GM12878 (cell line): ENCODE data around the gene RAPSN. TPM values are rescaled to one million over a fixed set of nuclear protein-coding genes. Genes with fewer than 3 reads are reported as not detected.

Experiments
- ATAC-seq: fragments of 200-7000 bp; cut with Tn5 transposase; 3 replicates; pipeline ENCODE4 v1.9.1; 2020; ENCODE audit warnings: mild to moderate bottlenecking, moderate library complexity
- BruUV-seq: library from RNA; stranded (reverse); fragments of 400-500 nt; replicated peaks from 2 replicates; lab custom pipeline; 2021; lab: Mats Ljungman, UMichigan
- CTCF ChIA-PET: fragments of 300-600 bp; sonication (Branson Sonifier 250); formaldehyde crosslinking; extraction: SDS; loops from one replicate; lab custom pipeline; 2021; ENCODE audit warnings: inconsistent platforms; lab: Yijun Ruan, JAX
- POLR2A ChIA-PET: fragments of 350-600 bp; formaldehyde crosslinking; extraction: SDS; loops from one replicate; lab custom pipeline; 2021; ENCODE audit warnings: inconsistent platforms; lab: Charles Lee
- RAD21 ChIA-PET: fragments of 300-600 bp; sonication (Branson Sonifier 250); formaldehyde crosslinking; loops from one replicate; lab custom pipeline; 2023; ENCODE audit warnings: antibody characterized with exemption; ENCODE audit not compliant: unreplicated experiment; lab: Charles Lee
- SMC1A ChIA-PET: fragments of 300-600 bp; sonication (Branson Sonifier 250); formaldehyde crosslinking; loops from one replicate; lab custom pipeline; 2023; ENCODE audit not compliant: unreplicated experiment, uncharacterized antibody; lab: Charles Lee
- DNase-seq: peaks from one replicate; pipeline ENCODE4 v3.0.0-alpha.2; 2011; ENCODE audit warnings: low read depth, low spot score
- FAIRE-seq: peaks from 3 replicates; lab custom pipeline; 2011; peaks lifted over from hg19 to GRCh38; lab: Jason Lieb, UNC
- H2AFZ ChIP-seq: 2 replicates; pipeline ENCODE4 v1.6.0; 2011; ENCODE audit warnings: low read depth, low read length, control low read depth; ENCODE audit not compliant: control insufficient read depth
- H3K27ac ChIP-seq: 2 replicates; pipeline ENCODE4 v1.5.1; 2011; ENCODE audit warnings: control low read depth; ENCODE audit not compliant: control insufficient read depth, insufficient read depth
- H3K27me3 ChIP-seq, 2 experiments: replicated peaks in 1 of 2; 2 replicates each; pipeline versions ENCODE4 v1.6.0 to v1.6.1; 2011; ENCODE audit warnings: low read length in 1 of 2; ENCODE audit not compliant: control insufficient read depth in 2 of 2, insufficient read depth in 2 of 2
- H3K36me3 ChIP-seq, 2 experiments: 2 replicates each; pipeline ENCODE4 v1.5.1; 2011; ENCODE audit warnings: low read length in 1 of 2; ENCODE audit not compliant: control insufficient read depth in 2 of 2, insufficient read depth in 2 of 2
- H3K4me1 ChIP-seq: 2 replicates; pipeline ENCODE4 v1.6.1; 2011; ENCODE audit warnings: mild to moderate bottlenecking, low read length, moderate library complexity, mixed read lengths; ENCODE audit not compliant: control insufficient read depth, insufficient read depth
- H3K4me2 ChIP-seq: 2 replicates; pipeline ENCODE4 v1.6.0; 2011; ENCODE audit warnings: control low read depth; ENCODE audit not compliant: control insufficient read depth, insufficient read depth
- H3K4me3 ChIP-seq: fragments of 200-600 bp; sonication (generic); 2 replicates; pipeline ENCODE4 v1.5.1; 2016
- H3K79me2 ChIP-seq: 2 replicates; pipeline ENCODE4 v1.6.0; 2011; ENCODE audit warnings: low read length; ENCODE audit not compliant: control insufficient read depth, insufficient read depth
- H3K9ac ChIP-seq: 2 replicates; pipeline ENCODE4 v1.8.0; 2011; ENCODE audit warnings: low read length, control low read depth, mixed read lengths; ENCODE audit not compliant: control insufficient read depth, insufficient read depth
- H3K9me3 ChIP-seq: replicated peaks from 3 replicates; pipeline ENCODE4 v1.5.1; 2011; ENCODE audit warnings: mild to moderate bottlenecking, low read length; ENCODE audit not compliant: control insufficient read depth, insufficient read depth
- H4K20me1 ChIP-seq: 2 replicates; pipeline ENCODE4 v1.6.0; 2011; ENCODE audit not compliant: control insufficient read depth, insufficient read depth
- NKRF ChIP-seq: fragments of 450-650 bp; conservative IDR thresholded peaks from 2 replicates; pipeline ENCODE4 v1.6.1; 2017; ENCODE audit warnings: mild to moderate bottlenecking, moderate library complexity
- WGBS: methylation state at CpG from one replicate; pipeline ENCODE4 v1.1.6; 2016; ENCODE audit warnings: low lambda C conversion rate; ENCODE audit not compliant: insufficient replicate concordance, insufficient coverage; ENCODE audit errors: missing lambda C conversion rate; 5-methylcytosine and 5-hydroxymethylcytosine counted together
- in situ Hi-C: fragments of 300-500 bp; cut with MboI; formaldehyde crosslinking; loops from 9 replicates; pipeline ENCODE4 v1.14.3; 2018; ENCODE audit warnings: mixed read lengths
- intact Hi-C: fragments of 100-400 bp; cut with micrococcal nuclease; formaldehyde crosslinking; loops from one replicate; pipeline ENCODE4 v1.14.2; 2022; ENCODE audit not compliant: unreplicated experiment
- polyA plus RNA-seq, 11 experiments: library from polyadenylated mRNA; depleted of rRNA in 4 of 11; unstranded in 6 of 11; stranded (reverse) in 5 of 11; fragments of >200 nt; fragmentation: Nextera tagmentation in 4 of 11; fragmentation: Illumina TruSeq in 1 of 11; extraction: Ambion mirVana in 4 of 11; extraction: Trizol in 1 of 11; gene quantifications; 1 replicate in 1 of 11; 2 replicates in 10 of 11; pipeline versions ENCODE4 v1.2.1 to v1.2.3, GENCODE V29; 2011 to 2016; ENCODE audit warnings: inconsistent platforms in 2 of 11, missing spikeins in 2 of 11, low read depth in 1 of 11
- total RNA-seq, 4 experiments: library from RNA; depleted of rRNA in 3 of 4; stranded (reverse); fragments of >200 nt in 3 of 4; fragmentation: Illumina TruSeq in 1 of 4; extraction: Trizol in 1 of 4; gene quantifications; 2 replicates each; pipeline versions ENCODE4 v1.2.1 to v1.2.3, GENCODE V29; 2013 to 2021
- TF ChIP-seq, protein P1 (sequence below): fragments of 450-650 bp; IDR thresholded peaks from 2 replicates; pipeline ENCODE4 v1.6.1; 2017; ENCODE audit warnings: mild to moderate bottlenecking, low read depth, inconsistent platforms; ENCODE audit not compliant: poor library complexity, severe bottlenecking

RAPSN gene
- total and polyA plus RNA-seq, 10 of the 15 experiments (the other 5 are each of a cell fraction or from before 2014, with no cell fraction given) = 0.08 to 0.23 (median 0.14) TPM; not detected in 6

GRCh38 chr11:47467357-47467756 lies 18.4 kb upstream of the RAPSN start:
- CTCF ChIA-PET = no interaction called here
- peaks cover 36 to 42% of the 10 kb centered on the region in 2 experiments for H3K36me3 ChIP-seq
- no peak for ATAC-seq

More at GRCh38 chr11:47467357-47467756, 18.4 kb upstream of the RAPSN start:
- Histone ChIP-seq H3K4me3 (no peak overlapping the region), H3K9me3 (no peaks in the 10 kb centered on the region), H3K9ac (no peak overlapping the region), H3K27me3 (no peaks in the 10 kb centered on the region), H4K20me1 (no peaks in the 10 kb centered on the region; the same call in 1 of the 2 replicates), H3K79me2 (no peaks in the 10 kb centered on the region; the same call in 1 of the 2 replicates), H3K27ac (no peak overlapping the region), H2AFZ (no peak overlapping the region), H3K4me1 (no peaks in the 10 kb centered on the region)
- no peak for DNase-seq
- intact Hi-C loops (no loop called here), in situ Hi-C loops (no loop called here)
- POLR2A ChIA-PET = no interaction called here
- SMC1A ChIA-PET = no interaction called here
- TF ChIP-seq, protein P1, sequence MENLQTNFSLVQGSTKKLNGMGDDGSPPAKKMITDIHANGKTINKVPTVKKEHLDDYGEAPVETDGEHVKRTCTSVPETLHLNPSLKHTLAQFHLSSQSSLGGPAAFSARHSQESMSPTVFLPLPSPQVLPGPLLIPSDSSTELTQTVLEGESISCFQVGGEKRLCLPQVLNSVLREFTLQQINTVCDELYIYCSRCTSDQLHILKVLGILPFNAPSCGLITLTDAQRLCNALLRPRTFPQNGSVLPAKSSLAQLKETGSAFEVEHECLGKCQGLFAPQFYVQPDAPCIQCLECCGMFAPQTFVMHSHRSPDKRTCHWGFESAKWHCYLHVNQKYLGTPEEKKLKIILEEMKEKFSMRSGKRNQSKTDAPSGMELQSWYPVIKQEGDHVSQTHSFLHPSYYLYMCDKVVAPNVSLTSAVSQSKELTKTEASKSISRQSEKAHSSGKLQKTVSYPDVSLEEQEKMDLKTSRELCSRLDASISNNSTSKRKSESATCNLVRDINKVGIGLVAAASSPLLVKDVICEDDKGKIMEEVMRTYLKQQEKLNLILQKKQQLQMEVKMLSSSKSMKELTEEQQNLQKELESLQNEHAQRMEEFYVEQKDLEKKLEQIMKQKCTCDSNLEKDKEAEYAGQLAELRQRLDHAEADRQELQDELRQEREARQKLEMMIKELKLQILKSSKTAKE = no peak
- no peak for TF ChIP-seq NKRF
- TF ChIP-seq, all 136 proteins: peak for 0
- H3K4me2 ChIP-seq = no peak overlapping the region
- FAIRE-seq = no peak
- WGBS = 95% methylated on average over 7 of the region's 7 CpGs
- BruUV-seq = TSS peak; percentile 20
- RAD21 ChIA-PET = no interaction called here
